Measurements from ENCODE around the gene SEMA4C. TPM values are rescaled to one million over a fixed set of nuclear protein-coding genes. Genes with fewer than 3 reads are reported as not detected.

SEMA4C gene
- total RNA-seq, 1 donor from 2014 or later = 119 TPM

- Mint-ChIP-seq H3K36me3 (ENCODE audit: unreplicated experiment) (no peaks in the 10 kb centered on the region), H3K4me1 (ENCODE audit: low read depth, unreplicated experiment) (peaks cover 12% of the 10 kb centered on the region), H3K27me3 (ENCODE audit: unreplicated experiment) (peaks cover 5% of the 10 kb centered on the region), H3K4me3 (ENCODE audit: unreplicated experiment) (no peak overlapping the region), H3K27ac (ENCODE audit: unreplicated experiment) (no peak overlapping the region), H3K9me3 (ENCODE audit: unreplicated experiment) (peaks cover 6% of the 10 kb centered on the region)
- no peak for DNase-seq
- TF ChIP-seq, protein P1, sequence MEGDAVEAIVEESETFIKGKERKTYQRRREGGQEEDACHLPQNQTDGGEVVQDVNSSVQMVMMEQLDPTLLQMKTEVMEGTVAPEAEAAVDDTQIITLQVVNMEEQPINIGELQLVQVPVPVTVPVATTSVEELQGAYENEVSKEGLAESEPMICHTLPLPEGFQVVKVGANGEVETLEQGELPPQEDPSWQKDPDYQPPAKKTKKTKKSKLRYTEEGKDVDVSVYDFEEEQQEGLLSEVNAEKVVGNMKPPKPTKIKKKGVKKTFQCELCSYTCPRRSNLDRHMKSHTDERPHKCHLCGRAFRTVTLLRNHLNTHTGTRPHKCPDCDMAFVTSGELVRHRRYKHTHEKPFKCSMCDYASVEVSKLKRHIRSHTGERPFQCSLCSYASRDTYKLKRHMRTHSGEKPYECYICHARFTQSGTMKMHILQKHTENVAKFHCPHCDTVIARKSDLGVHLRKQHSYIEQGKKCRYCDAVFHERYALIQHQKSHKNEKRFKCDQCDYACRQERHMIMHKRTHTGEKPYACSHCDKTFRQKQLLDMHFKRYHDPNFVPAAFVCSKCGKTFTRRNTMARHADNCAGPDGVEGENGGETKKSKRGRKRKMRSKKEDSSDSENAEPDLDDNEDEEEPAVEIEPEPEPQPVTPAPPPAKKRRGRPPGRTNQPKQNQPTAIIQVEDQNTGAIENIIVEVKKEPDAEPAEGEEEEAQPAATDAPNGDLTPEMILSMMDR (IDR thresholded peaks at IDR 0.05; ENCODE audit: partially characterized antibody, unreplicated experiment) = no peak
Observed at GRCh38 chr2:96852667-96853066, 17.2 kb downstream of the SEMA4C start.

- H3K4me3 Mint-ChIP-seq (ENCODE audit: unreplicated experiment) = no peak overlapping the region
- H3K27ac Mint-ChIP-seq (ENCODE audit: unreplicated experiment) = peak overlapping the region; percentile 86
Observed at GRCh38 chr2:96848264-96848663, 21.6 kb downstream of the SEMA4C start.

GRCh38 chr2:96847586-96847985 is 22.3 kb downstream of the SEMA4C start:
- H3K4me1 Mint-ChIP-seq (ENCODE audit: low read depth, unreplicated experiment) = peaks cover 12% of the 10 kb centered on the region
- no peak overlapping the region for H3K4me3 Mint-ChIP-seq (ENCODE audit: unreplicated experiment)
- peak; percentile 64 for DNase-seq
- peak overlapping the region; percentile 86 for H3K27ac Mint-ChIP-seq (ENCODE audit: unreplicated experiment)
- H3K9me3 Mint-ChIP-seq (ENCODE audit: unreplicated experiment) = peaks cover 8% of the 10 kb centered on the region
- H3K36me3 Mint-ChIP-seq (ENCODE audit: unreplicated experiment) = no peaks in the 10 kb centered on the region
- TF ChIP-seq, protein P1 (IDR thresholded peaks at IDR 0.05; ENCODE audit: partially characterized antibody, unreplicated experiment) = no peak
- peaks cover 2% of the 10 kb centered on the region for H3K27me3 Mint-ChIP-seq (ENCODE audit: unreplicated experiment)

More at GRCh38 chr2:96848264-96848663, 21.6 kb downstream of the SEMA4C start:
- no peaks in the 10 kb centered on the region for H3K36me3 Mint-ChIP-seq (ENCODE audit: unreplicated experiment)
- DNase-seq = peak; percentile 67
- H3K4me1 Mint-ChIP-seq (ENCODE audit: low read depth, unreplicated experiment) = peaks cover 10% of the 10 kb centered on the region
- TF ChIP-seq, protein P1 (IDR thresholded peaks at IDR 0.05; ENCODE audit: partially characterized antibody, unreplicated experiment) = no peak
- peaks cover 2% of the 10 kb centered on the region for H3K27me3 Mint-ChIP-seq (ENCODE audit: unreplicated experiment)
- peaks cover 6% of the 10 kb centered on the region for H3K9me3 Mint-ChIP-seq (ENCODE audit: unreplicated experiment)

- TF ChIP-seq, protein P1 (IDR thresholded peaks at IDR 0.05; ENCODE audit: partially characterized antibody, unreplicated experiment) = no peak
Observed at GRCh38 chr2:96846825-96847224, 23.1 kb downstream of the SEMA4C start.

DNA sequence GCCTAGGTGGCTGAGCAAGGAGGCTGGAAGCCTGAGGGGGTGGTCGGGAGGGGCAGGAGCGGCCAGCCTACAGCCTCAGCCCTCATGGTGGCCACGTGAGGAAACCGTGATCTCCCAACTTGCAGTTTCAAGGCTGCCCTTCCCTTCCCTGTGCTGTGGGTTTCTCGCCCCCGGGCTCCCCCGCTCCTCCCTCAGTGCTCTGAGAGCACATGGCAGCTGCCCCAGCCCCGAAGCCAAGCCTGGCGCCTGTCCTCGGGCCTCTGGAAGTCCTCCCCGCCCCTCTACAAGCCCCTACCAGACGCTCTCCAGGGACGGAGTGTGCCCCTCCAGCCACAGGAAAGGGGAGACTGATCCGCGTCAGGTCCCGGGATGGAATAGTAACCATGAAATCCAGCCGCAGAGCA is 25.5 kb downstream of the SEMA4C start:
- peaks cover 25% of the 10 kb centered on the region for H3K4me1 Mint-ChIP-seq (ENCODE audit: low read depth, unreplicated experiment)

More at GRCh38 chr2:96846825-96847224, 23.1 kb downstream of the SEMA4C start:
- no peaks in the 10 kb centered on the region for H3K36me3 Mint-ChIP-seq (ENCODE audit: unreplicated experiment)
- no peak overlapping the region for H3K4me3 Mint-ChIP-seq (ENCODE audit: unreplicated experiment)
- DNase-seq = no peak
- peaks cover 14% of the 10 kb centered on the region for H3K4me1 Mint-ChIP-seq (ENCODE audit: low read depth, unreplicated experiment)
- no peak overlapping the region for H3K27ac Mint-ChIP-seq (ENCODE audit: unreplicated experiment)
- H3K9me3 Mint-ChIP-seq (ENCODE audit: unreplicated experiment) = peaks cover 8% of the 10 kb centered on the region
- H3K27me3 Mint-ChIP-seq (ENCODE audit: unreplicated experiment) = peaks cover 2% of the 10 kb centered on the region

More for the DNA sequence above, 25.5 kb downstream of the SEMA4C start:
- Mint-ChIP-seq H3K27me3 (ENCODE audit: unreplicated experiment) (peaks cover 2% of the 10 kb centered on the region), H3K9me3 (ENCODE audit: unreplicated experiment) (peaks cover 14% of the 10 kb centered on the region), H3K27ac (ENCODE audit: unreplicated experiment) (no peak overlapping the region), H3K36me3 (ENCODE audit: unreplicated experiment) (no peaks in the 10 kb centered on the region), H3K4me3 (ENCODE audit: unreplicated experiment) (no peak overlapping the region)
- TF ChIP-seq, protein P1 (IDR thresholded peaks at IDR 0.05; ENCODE audit: partially characterized antibody, unreplicated experiment) = no peak
- no peak for DNase-seq

Data from glutamatergic neuron (in vitro differentiated cells).